SK-N-SH treated with all-trans-retinoic acid at 6 μM for 48 hours (cell line): Measurements from ENCODE around the gene ANKRD11.

Experiments used
- ATAC-seq: fragments of 200-7000 bp; cut with Tn5 transposase; 3 replicates; pipeline ENCODE4 v1.9.1; 2020; ENCODE audit warnings: mild to moderate bottlenecking, moderate library complexity
- ARNTL ChIP-seq: fragments of 450-650 bp; formaldehyde crosslinking; IDR thresholded peaks from 2 replicates; pipeline ENCODE4 v1.5.0; 2020; ENCODE audit warnings: low read depth, mild to moderate bottlenecking, moderate library complexity, borderline replicate concordance
- BACH2 ChIP-seq: fragments of 250-450 bp; sonication (Bioruptor Pico); IDR thresholded peaks from 2 replicates; pipeline ENCODE4 v1.9.0; 2021; ENCODE audit warnings: mild to moderate bottlenecking, borderline replicate concordance
- CREB5 ChIP-seq: fragments of 250-450 bp; sonication (Bioruptor Pico); IDR thresholded peaks from 2 replicates; pipeline ENCODE4 v1.5.1; 2020; ENCODE audit warnings: low read depth, mild to moderate bottlenecking, moderate library complexity
- CSDC2 ChIP-seq: fragments of 250-450 bp; sonication (Bioruptor Pico); IDR thresholded peaks from 2 replicates; pipeline ENCODE4 v1.5.0; 2020; ENCODE audit warnings: mild to moderate bottlenecking, moderate library complexity
- ESRRG ChIP-seq: fragments of 250-450 bp; sonication (Bioruptor Pico); IDR thresholded peaks from 2 replicates; pipeline ENCODE4 v1.6.1; 2021; ENCODE audit warnings: mild to moderate bottlenecking
- GLIS3 ChIP-seq: fragments of 250-450 bp; sonication (Bioruptor Pico); IDR thresholded peaks from 2 replicates; pipeline ENCODE4 v1.5.0; 2020; ENCODE audit warnings: mild to moderate bottlenecking, moderate library complexity
- ISL1 ChIP-seq: fragments of 250-450 bp; sonication (Bioruptor Pico); IDR thresholded peaks from 2 replicates; pipeline ENCODE4 v2.1.2; 2022; ENCODE audit warnings: mild to moderate bottlenecking, moderate library complexity
- POU6F1 ChIP-seq: fragments of 250-450 bp; sonication (Bioruptor Pico); IDR thresholded peaks from 2 replicates; pipeline ENCODE4 v1.8.0; 2021; ENCODE audit warnings: low read depth, mild to moderate bottlenecking, moderate library complexity, borderline replicate concordance
- PPARA ChIP-seq: fragments of 250-450 bp; sonication (Bioruptor Pico); IDR thresholded peaks from 2 replicates; pipeline ENCODE4 v1.5.0; 2020; ENCODE audit warnings: mild to moderate bottlenecking, borderline replicate concordance
- RARB ChIP-seq: fragments of 250-450 bp; sonication (Bioruptor Pico); IDR thresholded peaks from 2 replicates; pipeline ENCODE4 v1.8.0; 2021; ENCODE audit warnings: mild to moderate bottlenecking, moderate library complexity
- SNAI2 ChIP-seq: fragments of 250-450 bp; sonication (Bioruptor Pico); IDR thresholded peaks from 2 replicates; pipeline ENCODE4 v1.5.0; 2020; ENCODE audit warnings: mild to moderate bottlenecking, moderate library complexity
- TCF4 ChIP-seq: fragments of 250-450 bp; sonication (Bioruptor Pico); IDR thresholded peaks from 2 replicates; pipeline ENCODE4 v1.8.0; 2021; ENCODE audit warnings: mild to moderate bottlenecking, moderate library complexity, borderline replicate concordance
- TOX ChIP-seq: fragments of 250-450 bp; sonication (Bioruptor Pico); IDR thresholded peaks from 2 replicates; pipeline ENCODE4 v1.8.0; 2021; ENCODE audit warnings: mild to moderate bottlenecking, moderate library complexity, borderline replicate concordance
- ZC3H10 ChIP-seq: fragments of 250-450 bp; sonication (Bioruptor Pico); IDR thresholded peaks from 2 replicates; pipeline ENCODE4 v1.5.1; 2021; ENCODE audit warnings: mild to moderate bottlenecking, moderate library complexity
- ZFP3 ChIP-seq: fragments of 250-450 bp; sonication (Bioruptor Pico); IDR thresholded peaks from 2 replicates; pipeline ENCODE4 v1.5.0; 2020; ENCODE audit warnings: mild to moderate bottlenecking, moderate library complexity
- ZFP30 ChIP-seq: fragments of 450-650 bp; formaldehyde crosslinking; IDR thresholded peaks from 2 replicates; pipeline ENCODE4 v1.5.0; 2022; ENCODE audit warnings: mild to moderate bottlenecking, moderate library complexity
- ZNF565 ChIP-seq: fragments of 450-650 bp; formaldehyde crosslinking; conservative IDR thresholded peaks from 2 replicates; pipeline ENCODE4 v1.5.0; 2020; ENCODE audit warnings: low read depth, mild to moderate bottlenecking, moderate library complexity
- ZNF8 ChIP-seq: fragments of 450-650 bp; formaldehyde crosslinking; IDR thresholded peaks from 2 replicates; pipeline ENCODE4 v1.5.0; 2020; ENCODE audit warnings: mild to moderate bottlenecking, moderate library complexity
- TF ChIP-seq, protein P1 (sequence below): fragments of 250-450 bp; sonication (Bioruptor Pico); IDR thresholded peaks from 2 replicates; pipeline ENCODE4 v1.5.1; 2021; ENCODE audit warnings: mild to moderate bottlenecking, moderate library complexity
- TF ChIP-seq, protein P2 (sequence below): fragments of 250-450 bp; sonication (Bioruptor Pico); IDR thresholded peaks from 2 replicates; pipeline ENCODE4 v1.8.0; 2020; ENCODE audit warnings: mild to moderate bottlenecking, moderate library complexity, borderline replicate concordance

Gene ANKRD11

GRCh38 chr16:89449726-89450335, 40.5 kb downstream of the ANKRD11 start:
- no peak for TF ChIP-seq TCF4 (CRISPR knock-in tag)
- TF ChIP-seq ESRRG (CRISPR knock-in tag), result no peak
- no peak for TF ChIP-seq ZNF565 (CRISPR knock-in tag)
- TF ChIP-seq ISL1 (CRISPR knock-in tag), result no peak
- no peak for TF ChIP-seq ZC3H10 (CRISPR knock-in tag)
- TF ChIP-seq RARB, result no peak
- TF ChIP-seq ZNF8 (CRISPR knock-in tag), result no peak
- TF ChIP-seq, protein P1, sequence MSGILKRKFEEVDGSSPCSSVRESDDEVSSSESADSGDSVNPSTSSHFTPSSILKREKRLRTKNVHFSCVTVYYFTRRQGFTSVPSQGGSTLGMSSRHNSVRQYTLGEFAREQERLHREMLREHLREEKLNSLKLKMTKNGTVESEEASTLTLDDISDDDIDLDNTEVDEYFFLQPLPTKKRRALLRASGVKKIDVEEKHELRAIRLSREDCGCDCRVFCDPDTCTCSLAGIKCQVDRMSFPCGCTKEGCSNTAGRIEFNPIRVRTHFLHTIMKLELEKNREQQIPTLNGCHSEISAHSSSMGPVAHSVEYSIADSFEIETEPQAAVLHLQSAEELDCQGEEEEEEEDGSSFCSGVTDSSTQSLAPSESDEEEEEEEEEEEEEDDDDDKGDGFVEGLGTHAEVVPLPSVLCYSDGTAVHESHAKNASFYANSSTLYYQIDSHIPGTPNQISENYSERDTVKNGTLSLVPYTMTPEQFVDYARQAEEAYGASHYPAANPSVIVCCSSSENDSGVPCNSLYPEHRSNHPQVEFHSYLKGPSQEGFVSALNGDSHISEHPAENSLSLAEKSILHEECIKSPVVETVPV (CRISPR knock-in tag), result no peak
- no peak for TF ChIP-seq ARNTL (CRISPR knock-in tag)
- no peak for TF ChIP-seq PPARA (CRISPR knock-in tag)
- no peak for TF ChIP-seq ZFP30
- TF ChIP-seq CSDC2 (CRISPR knock-in tag), result no peak
- no peak for TF ChIP-seq ZFP3 (CRISPR knock-in tag)
- TF ChIP-seq BACH2 (CRISPR knock-in tag), result no peak
- peak; percentile 11; the same call in 2 of the 3 replicates for ATAC-seq

- TF ChIP-seq BACH2 (CRISPR knock-in tag) (no peak), ISL1 (CRISPR knock-in tag) (no peak), SNAI2 (CRISPR knock-in tag) (no peak), RARB (no peak), ZFP30 (no peak), ARNTL (CRISPR knock-in tag) (no peak), GLIS3 (CRISPR knock-in tag) (no peak), CREB5 (CRISPR knock-in tag) (no peak), POU6F1 (CRISPR knock-in tag) (no peak), ESRRG (CRISPR knock-in tag) (no peak), TOX (no peak), ZC3H10 (CRISPR knock-in tag) (no peak)
- TF ChIP-seq, protein P2, sequence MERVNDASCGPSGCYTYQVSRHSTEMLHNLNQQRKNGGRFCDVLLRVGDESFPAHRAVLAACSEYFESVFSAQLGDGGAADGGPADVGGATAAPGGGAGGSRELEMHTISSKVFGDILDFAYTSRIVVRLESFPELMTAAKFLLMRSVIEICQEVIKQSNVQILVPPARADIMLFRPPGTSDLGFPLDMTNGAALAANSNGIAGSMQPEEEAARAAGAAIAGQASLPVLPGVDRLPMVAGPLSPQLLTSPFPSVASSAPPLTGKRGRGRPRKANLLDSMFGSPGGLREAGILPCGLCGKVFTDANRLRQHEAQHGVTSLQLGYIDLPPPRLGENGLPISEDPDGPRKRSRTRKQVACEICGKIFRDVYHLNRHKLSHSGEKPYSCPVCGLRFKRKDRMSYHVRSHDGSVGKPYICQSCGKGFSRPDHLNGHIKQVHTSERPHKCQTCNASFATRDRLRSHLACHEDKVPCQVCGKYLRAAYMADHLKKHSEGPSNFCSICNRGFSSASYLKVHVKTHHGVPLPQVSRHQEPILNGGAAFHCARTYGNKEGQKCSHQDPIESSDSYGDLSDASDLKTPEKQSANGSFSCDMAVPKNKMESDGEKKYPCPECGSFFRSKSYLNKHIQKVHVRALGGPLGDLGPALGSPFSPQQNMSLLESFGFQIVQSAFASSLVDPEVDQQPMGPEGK (CRISPR knock-in tag), result no peak
- ATAC-seq, result no peak
These were observed 41.7 kb downstream of the ANKRD11 start for GRCh38 chr16:89448656-89449055.

DNA sequence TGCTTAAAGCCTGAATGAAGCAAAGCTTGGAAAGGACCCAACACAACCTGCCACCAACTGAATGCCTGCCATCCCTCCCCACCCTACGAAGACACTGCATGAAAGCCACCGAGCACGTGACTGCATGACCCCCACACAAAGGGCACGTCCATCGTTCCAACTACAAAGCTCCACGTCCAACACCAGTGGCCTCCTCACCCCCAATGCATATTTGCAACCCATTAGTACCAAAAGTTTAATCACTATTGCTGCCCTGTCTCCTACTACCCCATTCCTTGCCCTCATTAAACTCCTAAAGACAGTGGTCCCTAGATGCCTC, 43.4 kb downstream of the ANKRD11 start:
- TF ChIP-seq, protein P1 (CRISPR knock-in tag), result no peak
- TF ChIP-seq CSDC2 (CRISPR knock-in tag) (no peak), BACH2 (CRISPR knock-in tag) (no peak), ESRRG (CRISPR knock-in tag) (no peak), ZC3H10 (CRISPR knock-in tag) (no peak), PPARA (CRISPR knock-in tag) (no peak), ZNF565 (CRISPR knock-in tag) (no peak), SNAI2 (CRISPR knock-in tag) (no peak), ISL1 (CRISPR knock-in tag) (no peak), POU6F1 (CRISPR knock-in tag) (no peak), GLIS3 (CRISPR knock-in tag) (no peak), ZFP30 (no peak), TCF4 (CRISPR knock-in tag) (no peak), ZNF8 (CRISPR knock-in tag) (no peak), CREB5 (CRISPR knock-in tag) (no peak), RARB (no peak), ARNTL (CRISPR knock-in tag) (no peak)
- TF ChIP-seq, protein P2 (CRISPR knock-in tag), result no peak
- ATAC-seq, result no peak
